Activated CD8-positive, alpha-beta memory T cell treated with anti-CD3 and anti-CD28 coated beads for 24 hours (primary cell): Measurements from ENCODE around the gene CCDC188.

ENCODE experiments used
- DNase-seq: peaks from one replicate; pipeline ENCODE4 v3.0.0-alpha.2; 2020

The CCDC188 gene

DNA sequence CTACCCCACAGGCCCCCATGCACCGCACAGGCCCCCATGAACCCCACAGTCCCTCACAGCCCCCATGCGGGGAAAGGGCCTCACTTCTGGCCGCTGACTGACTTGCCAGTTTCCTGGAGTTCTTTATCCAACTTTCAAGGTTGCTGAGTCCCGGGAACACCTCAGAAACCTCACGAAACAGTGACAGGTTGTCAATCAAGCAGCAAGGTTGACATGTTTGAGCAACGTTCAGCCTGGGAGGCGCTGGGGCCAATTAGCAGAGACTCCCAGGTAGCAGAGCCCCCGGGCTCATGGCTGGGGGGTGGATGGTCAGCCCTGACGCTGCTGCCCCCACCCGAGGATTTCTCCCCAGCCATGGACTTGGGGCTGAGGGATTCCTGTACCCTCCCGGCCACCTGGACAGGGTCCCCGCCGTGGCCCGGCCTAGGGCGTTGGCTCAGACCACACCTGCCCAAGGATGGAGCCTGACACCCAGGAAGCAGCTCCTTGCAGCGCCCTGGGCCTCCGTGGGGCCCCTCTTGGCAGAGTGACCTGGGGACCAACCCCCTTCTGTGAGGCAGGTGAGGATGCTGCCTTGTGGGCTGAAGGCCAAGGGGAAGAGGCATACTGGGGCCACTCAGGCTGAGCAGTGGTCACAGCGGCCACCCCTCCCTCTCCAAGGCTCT is 33.8 kb upstream of the CCDC188 start:
- no peak for DNase-seq

DNA sequence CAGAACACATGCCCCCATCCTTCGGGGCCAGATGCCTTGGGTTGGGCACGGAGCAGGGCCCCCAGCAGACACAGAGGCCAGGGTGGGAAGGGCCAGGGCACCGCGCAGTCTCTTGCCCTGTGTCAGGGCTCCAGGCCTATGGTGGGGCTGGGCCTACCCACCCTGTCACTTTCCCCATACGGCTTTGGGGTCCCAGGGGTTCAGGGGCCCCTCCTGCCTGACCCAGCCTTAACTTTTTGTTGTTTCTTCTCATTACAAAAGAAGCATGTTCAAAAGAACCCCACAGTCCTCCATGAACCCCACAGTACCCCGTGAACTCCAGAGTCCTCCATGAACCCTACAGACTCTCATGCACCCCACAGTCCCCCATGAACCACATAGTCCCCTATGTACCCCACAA is 33.0 kb upstream of the CCDC188 start:
- no peak for DNase-seq

DNA sequence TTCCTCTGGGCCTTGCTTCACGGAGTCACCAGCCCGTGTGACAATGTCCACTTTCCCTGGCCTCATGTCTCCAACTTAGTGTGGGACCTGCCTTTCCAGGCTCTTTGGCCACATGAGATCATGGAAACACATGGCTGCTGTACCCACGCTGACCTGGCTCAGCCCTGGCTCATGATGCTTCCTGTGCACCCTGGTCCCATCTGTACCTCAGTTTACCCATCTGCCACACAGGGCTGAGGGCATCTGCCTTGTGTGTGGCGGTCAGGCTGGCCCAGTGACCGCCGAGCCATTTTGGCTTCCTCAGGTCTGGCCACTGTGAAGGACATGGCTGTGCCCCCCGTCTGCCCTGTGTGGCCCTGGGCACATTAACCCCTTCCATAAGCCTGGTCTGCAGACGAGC is 32.2 kb upstream of the CCDC188 start:
- no peak for DNase-seq

DNA sequence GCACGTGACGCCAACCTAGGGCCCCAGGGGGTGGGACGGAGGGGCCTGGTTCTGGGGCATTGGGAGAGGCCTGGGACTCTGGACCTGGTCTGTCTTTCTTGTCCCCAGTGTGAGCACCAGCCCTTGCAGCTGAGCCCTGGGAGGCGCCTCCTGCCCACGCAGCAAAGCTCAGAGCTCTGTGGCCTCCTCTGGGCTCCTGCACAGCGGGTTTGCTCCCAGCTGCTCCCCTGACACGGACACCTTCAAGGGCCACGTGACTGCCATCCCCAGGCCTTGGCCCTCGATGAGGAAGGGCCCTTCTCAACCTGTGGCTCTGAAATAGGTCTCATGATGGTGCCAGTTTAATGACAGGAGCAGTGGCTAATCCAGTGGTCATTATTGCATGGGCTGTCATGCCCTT is 31.5 kb upstream of the CCDC188 start:
- no peak for DNase-seq

DNA sequence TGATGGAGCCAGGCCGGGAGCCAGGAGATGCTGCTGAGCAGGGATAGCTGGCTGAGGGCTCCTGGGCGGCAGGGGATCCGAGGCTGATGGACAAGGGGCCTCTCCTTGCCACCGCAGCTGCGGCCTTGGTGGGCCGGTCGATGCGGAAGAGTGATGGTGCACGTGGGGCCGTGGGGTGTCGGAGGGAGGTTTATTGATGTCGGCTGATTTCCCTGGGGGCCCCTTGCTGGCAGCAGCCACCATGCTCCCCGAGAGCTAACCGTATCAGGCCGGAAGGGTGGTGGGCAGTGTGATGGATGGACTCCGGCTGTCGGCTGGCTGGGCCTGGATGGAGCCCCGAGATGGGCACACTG is 31.0 kb upstream of the CCDC188 start:
- DNase-seq = no peak

DNA sequence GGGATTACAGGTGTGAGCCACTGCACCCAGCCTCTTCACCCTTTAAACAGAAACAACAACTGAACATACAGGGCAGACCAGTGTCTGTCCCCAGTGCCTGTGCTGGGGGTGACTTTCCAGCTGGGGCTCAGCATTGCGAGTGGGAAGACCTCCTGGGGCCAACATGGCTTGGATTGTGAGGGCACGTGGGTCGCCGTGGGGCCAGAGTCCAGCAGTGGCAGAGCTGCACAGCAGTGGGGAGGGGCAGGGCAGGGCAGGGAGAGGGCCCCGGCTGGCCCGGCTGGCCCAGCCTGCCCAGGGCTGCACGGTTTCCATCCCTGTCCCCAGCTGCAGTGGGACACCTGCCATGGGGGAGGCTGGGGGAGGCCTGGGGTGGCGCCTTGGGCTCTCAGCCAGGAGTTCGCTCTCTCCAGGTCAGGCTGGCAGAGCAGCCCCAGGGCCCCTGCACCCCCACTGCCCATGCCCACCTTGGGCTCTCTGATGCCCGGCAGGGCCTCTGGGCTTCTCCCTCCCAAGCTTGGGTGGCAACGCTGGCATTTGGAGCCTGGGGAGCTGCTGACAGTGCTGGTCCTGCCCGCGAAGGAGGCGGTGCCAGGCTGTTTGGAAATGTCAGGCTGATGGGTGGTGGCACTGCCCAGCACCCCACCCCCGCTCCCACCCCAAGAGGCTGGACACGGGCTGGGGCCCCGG is 30.5 kb upstream of the CCDC188 start:
- DNase-seq = no peak

DNA sequence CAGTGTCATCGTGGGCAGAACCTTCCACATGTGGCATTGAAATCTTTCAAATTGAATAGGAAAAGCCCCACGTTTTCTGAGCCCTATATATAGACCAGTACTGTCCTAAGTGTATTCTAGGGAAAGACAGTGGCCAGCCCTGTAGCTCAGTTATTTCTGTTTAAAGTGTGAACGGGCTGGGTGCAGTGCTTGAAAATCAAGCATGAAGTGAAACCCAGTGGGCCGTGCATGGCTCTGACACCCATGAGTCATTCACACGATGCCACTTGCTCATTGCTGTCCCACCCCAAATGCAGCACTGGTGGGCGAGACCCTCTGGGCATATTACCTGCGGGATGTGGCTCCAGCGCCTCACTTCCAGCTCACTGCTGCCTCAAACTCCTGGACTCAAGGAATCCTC is 29.8 kb upstream of the CCDC188 start:
- no peak for DNase-seq

DNA sequence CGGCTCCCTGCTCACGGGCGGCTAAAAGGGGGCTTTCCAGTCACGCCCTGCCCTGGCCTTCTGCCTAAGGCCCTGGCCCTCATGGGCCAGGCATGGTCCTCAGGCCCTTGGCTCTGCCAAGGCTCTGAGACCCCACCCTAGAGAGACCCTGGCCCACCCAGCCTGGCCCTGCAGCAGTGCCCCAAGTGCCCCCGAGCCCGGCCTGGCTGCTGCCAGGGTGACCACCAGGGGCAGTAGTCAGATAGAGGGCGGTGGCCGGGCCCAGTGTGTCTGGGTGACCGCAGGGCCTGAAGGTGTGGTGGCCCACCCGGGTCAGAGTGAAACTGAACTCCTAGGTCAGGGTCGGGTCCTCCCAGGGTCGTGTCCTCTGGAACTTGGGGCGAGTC is 29.4 kb upstream of the CCDC188 start:
- DNase-seq = no peak

DNA sequence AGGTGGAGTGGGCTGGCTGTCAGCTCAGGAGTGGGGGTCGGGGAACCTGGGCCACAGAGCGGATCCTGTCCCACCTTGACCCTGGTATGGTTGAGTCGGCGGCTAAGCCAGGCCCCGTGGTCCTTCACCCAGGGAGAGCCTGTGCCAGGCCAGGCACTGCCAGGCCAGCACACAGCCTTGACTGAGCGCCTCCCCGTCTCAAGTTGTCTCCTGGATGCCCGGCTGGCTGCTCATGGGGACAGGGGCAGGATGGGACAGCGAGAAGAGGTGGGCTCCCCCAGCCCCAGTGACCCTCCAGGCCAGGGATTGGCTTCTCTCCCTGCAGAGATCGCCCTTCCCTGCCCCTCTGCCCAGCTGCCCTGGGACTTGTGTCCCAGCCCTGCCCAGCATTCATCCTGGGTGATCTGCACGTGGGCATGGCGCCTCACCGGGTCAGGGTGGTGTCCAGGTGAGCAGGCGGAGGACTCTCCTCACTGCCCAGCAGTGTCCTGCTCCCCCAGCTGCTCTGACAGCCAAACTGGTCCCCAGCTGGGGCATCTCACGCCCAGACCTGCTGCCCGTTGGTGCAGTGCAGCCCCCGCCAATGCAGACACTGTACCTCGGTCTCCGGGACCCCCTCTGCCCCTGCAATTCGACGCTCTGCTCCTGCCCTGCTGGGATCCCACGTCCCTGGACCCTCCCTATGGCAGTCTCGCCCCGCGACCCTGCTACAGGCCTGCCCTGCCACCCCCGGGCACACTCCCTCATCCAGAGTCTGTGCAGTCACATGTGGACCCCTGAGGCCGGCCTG is 28.8 kb upstream of the CCDC188 start:
- DNase-seq = no peak

DNA sequence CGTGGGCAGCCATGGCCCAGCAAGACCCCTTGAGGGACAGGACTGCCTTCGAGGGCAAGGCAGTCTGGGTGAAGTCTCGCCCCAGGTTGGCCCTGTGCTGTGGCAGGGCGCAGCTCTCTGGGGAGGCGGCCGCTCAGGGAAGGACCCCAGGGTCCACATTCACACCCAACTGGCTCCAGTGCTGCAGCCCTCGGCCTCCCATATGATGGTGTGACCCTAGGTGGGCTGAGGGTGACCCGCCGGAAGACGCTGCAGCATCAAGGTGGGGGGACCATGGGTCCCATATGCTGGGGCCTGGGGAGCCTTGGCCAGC is 28.0 kb upstream of the CCDC188 start:
- DNase-seq = no peak

DNA sequence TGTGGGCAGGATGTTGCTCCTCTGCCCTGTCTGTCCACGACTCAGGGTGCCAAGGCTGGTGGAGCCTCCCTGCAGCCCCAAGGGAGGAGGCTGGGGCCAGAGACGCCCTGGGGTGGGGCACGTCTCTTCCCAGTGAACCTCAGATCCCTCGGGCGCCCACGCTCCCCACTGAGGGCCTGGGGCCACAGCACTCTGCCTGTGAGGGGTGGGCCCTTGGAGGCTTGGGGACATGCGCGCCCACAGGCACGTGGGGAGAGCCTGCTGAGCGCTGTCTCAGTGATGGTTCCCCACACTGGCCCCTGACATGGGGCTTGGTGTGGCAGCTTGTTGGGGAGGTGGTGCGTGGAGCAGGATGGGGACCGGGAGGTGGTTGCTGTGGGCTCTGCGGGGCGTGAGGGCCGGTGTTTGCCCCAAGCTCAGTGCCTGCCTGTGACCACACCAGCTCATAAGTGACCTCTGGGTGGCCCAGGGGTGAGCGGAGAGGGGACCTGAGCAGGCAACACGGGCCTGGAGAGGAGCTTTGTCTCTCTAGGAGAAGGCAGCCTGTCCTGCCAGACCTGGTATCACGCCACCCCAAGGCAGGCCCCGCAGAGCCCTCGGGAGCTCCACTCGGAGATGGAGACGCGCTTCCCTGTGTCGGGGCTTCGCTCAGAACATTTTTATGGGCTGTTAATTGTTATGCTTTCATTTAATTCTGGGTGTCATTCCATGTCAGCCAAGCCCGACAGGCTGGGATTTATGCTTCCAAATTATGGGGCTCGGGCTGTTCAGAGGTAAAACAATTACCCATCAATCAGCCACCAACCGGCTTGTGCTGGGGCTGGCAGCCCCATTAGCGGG is 27.4 kb upstream of the CCDC188 start:
- no peak for DNase-seq

DNA sequence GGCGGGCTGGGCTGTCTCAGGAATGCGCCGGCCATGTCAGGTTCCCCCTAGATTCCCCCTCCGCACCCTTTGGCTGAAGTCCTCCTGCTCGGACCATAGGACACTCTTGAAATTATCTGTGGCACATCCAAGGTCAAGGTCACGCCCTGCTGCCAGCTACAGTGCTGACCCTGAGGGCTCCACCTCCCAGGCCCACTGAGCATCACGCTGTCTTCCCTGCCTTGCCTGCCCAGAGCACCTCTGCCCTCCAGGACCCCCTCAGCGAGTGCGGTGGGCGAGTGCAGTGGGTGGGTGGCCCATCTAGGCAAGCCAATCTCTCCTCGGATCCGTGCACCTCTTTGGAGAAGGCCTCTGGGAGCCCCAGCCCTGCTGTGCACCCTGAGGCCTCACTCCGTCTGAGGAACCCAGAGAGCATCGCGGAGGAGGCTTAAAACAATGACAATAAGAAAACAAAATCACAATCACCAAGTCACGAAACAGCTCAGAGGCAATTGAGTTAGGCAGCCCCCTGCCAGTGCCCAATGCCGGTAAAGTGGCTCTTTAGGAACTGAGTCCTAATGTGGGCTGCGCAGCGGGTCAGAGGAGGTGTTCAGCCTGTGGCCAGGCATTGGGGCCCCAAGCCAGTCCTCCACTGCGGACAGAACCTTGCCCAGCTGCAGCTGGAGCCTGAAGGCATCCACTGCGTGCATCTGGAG is 26.5 kb upstream of the CCDC188 start:
- no peak for DNase-seq

DNA sequence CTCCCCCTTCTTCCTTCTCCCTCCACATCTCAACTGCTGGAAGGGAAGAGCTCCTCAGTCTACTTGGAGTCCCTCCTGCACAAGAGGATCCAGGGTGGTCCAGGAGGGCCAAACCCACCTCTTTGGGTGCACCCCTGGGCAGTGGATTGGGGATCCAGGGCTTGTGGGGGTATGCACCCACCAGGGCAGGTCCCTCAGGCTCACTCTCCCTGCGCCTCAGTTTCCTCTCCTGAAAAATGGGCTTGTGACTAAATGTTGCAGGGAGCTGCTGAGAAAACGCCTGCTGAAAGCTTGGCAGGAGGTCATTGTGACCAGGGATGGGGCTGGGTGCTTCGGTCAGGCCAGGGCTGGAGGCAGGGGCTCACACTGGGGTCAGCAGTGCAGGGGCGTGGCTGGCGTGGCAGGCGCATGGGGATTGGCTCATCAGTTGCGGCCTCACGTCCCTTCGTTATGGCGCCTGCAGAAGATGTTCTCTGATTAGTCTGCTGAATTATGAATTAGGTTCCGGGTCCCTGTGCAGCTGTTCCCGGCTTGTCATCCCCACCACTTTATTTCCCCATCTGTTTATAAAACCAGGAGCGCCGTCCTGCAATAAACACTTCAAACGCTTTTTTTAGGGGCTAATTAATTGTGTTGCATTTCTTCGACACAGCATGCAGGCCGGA is 25.7 kb upstream of the CCDC188 start:
- no peak for DNase-seq

DNA sequence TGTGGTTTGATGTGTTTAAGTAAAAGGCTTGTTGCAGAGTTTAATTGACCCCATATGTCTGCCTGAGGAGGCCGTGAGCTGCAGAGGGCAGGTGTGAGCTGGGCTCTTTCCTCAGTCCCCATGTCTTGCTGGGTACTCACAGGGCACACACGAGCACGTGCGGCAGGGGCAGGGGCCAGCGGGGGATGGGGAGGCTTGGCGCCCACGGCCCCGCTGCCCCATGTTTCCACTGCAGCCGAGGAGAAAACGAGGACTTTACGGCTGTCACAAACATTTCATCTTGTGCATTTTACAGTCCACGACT is 24.7 kb upstream of the CCDC188 start:
- no peak for DNase-seq

DNA sequence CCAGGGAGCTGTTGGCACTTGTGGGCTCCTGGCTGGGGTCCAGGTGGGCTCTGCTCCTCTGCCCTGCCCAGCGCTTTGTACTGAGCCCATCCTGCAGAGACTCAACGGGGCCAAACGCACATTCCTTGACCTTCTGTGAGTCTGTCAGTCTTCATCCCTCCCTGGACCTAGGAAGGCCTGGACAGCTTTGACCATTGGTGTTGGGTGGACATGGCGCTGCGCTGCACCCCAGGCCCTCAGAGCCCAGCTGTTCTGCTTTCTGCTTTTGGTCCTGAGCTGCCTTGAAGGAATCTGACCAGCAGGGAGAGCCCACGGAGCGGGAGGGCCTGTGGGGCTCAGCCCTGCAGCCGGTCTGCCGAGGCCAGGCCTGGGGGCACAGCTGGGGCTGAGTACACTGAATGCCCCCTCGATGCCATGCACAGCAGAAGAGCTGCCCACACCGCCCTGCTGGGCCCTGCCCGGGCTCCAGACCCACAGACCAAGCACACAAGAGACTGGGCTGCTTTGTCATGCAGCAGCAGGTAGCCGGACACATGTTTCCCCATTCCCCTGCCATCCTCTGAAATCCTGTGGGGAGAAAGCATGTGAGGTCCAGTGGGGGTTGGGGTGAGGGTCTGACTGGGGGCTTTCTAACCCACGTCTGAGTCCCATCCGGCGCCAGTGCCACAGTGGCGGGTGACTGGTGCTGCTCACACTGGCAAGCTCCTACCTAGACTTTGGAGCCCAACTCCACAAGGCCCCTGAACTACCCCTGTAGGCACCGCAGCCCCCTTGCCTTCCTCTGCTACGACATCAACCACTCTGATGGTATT is 24.1 kb upstream of the CCDC188 start:
- DNase-seq = no peak

DNA sequence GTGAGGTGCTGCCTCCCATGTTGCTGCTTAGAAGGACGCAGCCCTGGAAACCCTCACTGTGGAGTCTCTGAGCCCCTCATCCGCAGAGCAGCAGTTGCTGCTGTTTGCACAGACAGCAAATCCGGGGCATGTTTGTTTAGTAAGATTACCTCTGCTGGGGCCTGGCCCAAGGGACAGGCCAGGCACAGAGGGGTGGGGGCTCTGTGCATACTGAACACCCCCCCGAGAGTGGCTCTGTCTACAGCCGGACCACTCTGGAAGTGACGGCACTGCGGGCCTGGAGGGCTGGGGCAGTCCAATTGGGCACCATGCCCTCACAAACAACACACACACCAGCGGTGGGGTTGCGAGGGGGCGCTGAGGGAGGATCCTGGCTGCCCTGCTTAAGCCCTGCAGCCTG is 22.9 kb upstream of the CCDC188 start:
- DNase-seq = no peak

DNA sequence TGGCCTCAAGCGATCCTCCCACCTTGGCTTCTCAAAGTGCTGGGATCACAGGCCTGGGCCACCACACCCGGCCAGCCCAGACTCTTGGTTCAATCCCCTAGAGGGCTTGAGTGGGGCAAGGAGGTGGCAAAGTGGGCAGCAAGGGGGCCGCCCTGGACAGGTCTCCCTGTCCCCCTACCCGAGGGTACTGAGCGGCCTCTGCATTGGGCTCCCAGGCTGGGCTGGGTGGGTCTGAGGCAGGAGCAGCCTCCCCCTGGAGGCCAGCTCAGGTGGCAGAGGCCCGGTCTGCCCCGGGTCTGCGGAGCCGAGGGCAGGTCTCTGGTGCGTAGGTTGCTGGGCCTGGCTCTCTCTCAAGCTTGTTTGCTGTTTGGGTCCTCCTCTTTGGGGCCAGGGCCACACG is 22.4 kb upstream of the CCDC188 start:
- DNase-seq = no peak

DNA sequence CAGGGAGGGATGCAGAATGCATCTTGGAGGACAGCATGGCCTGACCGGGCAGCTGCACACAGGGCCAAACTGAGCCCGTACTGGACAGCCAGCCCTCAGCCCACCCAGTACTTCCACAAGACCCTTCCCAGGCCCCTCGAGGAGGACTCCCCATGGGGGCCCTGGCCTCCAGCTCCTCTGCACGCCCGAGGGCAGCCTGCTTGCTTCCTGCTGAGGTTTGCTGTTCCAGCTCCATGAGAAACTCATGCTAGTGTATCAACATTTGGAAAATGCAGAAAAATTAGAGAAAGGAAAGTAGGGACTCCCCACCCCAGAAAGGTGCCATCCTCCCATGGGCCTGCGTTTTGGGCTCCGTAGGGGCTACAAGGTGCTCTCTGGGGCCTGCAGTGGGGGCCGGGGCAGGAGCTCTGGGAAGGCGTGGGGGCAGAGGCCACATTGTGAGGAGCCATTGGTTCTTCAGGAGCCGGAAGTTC is 21.3 kb upstream of the CCDC188 start:
- no peak for DNase-seq

DNA sequence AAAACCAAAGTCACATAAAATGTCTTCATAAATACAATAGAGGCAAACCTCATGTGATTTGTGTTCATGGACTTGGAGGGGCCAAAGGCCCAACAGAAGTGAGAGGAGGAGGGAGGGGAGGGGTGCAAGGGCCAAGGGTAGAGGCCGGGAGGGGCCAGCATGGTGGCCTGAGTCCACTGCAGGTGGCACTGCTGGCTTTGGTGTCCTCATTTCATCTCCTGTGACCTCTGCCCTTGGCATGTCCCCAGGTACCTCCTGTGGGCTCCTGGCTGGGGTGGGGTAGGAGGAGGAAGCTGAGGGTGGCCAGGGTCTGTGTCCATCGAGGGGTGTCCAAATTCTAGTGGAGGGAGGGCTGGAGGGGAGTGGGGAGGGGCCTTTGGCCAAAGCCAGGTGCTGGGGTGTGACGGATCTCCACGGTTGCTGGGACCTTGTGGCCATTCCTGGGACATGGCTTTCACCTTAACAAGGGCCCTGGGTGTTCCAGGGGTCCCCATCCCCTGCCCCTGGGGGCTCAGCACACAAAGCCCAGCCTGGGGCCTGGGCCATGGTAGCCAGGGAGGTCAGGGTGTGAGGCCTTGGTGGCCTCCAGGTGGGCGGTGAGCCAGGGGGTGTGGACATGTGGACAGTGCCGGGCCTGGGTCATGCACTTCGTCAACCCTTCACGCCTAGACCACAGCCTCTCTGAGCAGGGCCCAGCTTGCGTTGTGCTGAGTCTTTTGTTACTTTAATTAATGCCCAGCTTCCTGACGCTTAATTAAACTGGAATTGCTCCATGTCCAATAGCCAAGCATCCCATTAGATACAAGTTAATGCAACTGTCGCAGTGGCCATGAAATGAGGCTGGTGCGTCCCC is 20.7 kb upstream of the CCDC188 start:
- DNase-seq = no peak

DNA sequence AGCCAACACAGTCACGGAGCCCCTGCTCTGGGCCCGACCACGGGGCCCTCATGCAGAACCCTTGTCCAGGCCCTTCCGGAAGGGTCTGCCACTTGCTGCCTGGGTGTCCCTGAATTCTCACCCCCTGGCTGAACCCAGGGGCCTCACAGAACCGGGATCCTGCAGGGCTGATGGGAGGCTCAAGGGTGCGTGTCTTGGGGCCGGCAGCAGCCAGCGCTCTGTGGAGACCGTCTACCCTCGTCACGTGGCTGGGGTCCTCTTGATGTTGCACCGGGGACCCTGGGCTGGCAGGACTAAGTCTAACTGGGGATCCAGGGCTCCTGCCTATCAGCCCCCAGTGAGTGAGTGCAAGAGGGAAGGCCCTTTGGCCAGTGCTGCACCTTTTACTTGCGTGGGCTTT is 19.3 kb upstream of the CCDC188 start:
- DNase-seq = no peak
